ENCODE results near the gene C19orf85.

DNA sequence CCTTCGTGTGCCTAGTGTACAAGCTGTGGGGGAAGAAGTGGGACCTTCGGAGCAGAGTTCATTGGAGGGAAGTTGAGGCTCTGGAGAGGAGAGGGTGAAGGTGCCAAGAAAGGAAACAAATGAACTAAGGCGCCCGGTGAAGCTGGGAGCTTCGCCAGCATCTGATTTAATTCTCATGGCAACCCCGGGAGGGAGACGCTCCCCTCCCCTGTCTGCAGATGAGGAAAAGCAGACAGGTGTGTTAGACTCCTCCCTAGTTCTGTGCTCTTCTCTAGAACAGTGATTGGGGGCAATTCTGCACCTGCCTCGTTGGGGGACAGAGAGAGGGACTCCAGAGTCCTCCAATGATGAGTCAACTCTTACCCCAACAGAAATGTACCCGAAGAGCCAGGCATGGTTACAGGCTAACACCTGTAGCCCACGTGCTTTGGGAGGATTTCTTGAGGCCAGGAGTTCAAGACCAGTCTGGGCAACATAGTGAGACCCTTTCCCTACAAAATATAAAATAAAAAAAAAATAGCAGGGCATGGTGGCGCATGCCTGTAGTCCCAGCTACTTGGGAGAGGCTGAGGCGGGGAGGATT, 27.9 kb upstream of the C19orf85 start:
- TF ChIP-seq GATA2 (IDR thresholded peaks at IDR 0.05; ENCODE audit: low read depth, low read length) (no peak), GATA3 (IDR thresholded peaks at IDR 0.05; ENCODE audit: low read depth, low read length) (no peak)
